ENCODE data around the gene JHY.

The JHY gene

GRCh38 chr11:122963961-122964360 is 81.4 kb downstream of the JHY start:
- no peak for DNase-seq

GRCh38 chr11:122976061-122976733 is 93.6 kb downstream of the JHY start:
- no peak for DNase-seq

- no peak for DNase-seq
These were observed 94.3 kb downstream of the JHY start for GRCh38 chr11:122976734-122977469.

- DNase-seq, result no peak
These were observed 95.1 kb downstream of the JHY start for GRCh38 chr11:122977470-122978298.

GRCh38 chr11:122978299-122978620 is 95.7 kb downstream of the JHY start:
- DNase-seq, result no peak

GRCh38 chr11:122979103-122979814 is 96.7 kb downstream of the JHY start:
- DNase-seq, result no peak

GRCh38 chr11:122979815-122980595 is 97.4 kb downstream of the JHY start:
- no peak for DNase-seq

GRCh38 chr11:122981388-122982264 is 99.1 kb downstream of the JHY start, which contains the start of gene BSX:
BSX (minus strand) TSS chr11:122981834; CDS start chr11:122981671, 163 bp downstream.
- DNase-seq, result peak; percentile 14

- DNase-seq, result no peak
These were observed 101.1 kb downstream of the JHY start for GRCh38 chr11:122983438-122984185.

- no peak for DNase-seq
These were observed 101.8 kb downstream of the JHY start for GRCh38 chr11:122984186-122985011.

- DNase-seq, result no peak
These were observed 113.0 kb downstream of the JHY start for GRCh38 chr11:122995526-122995925.

- no peak for DNase-seq
These were observed 116.3 kb downstream of the JHY start for GRCh38 chr11:122998727-122999366.

GRCh38 chr11:123000721-123001120 is 118.2 kb downstream of the JHY start:
- no peak for DNase-seq

- DNase-seq, result no peak
These were observed 124.4 kb downstream of the JHY start for GRCh38 chr11:123006860-123007542.

All from effector CD8-positive, alpha-beta T cell (primary cell).